ENCODE data around the gene ZBTB4.
"Not testable (repeated sequence)": the region's sequence is repeated elsewhere in the genome, so short reads cannot be mapped to it uniquely, and the experiment has no call there.

Gene ZBTB4

DNA sequence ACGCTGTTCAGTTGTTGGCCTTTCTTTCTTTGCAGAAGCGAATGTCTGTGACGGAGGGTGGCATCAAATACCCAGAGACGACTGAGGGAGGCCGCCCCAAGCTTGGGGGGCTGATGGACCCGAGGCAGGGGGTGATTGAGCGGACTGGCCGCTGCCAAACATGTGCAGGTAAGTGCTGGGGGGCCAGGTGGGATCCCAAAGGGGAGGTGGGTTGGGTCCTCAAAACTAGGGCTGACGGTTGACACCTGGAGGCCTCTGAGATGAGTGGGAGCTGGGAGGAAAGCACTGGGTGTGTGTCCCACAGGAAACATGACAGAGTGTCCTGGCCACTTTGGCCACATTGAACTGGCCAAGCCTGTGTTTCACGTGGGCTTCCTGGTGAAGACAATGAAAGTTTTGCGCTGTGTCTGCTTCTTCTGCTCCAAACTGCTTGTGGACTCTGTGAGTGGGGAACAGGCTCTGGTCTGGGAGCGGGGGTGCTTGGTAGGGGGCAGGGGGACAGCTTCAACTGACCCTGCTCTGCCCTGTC lies 16.5 kb upstream of the ZBTB4 start:
- no peak for DNase-seq

- DNase-seq: no peak
Observed at GRCh38 chr17:7493941-7494340, 14.5 kb upstream of the ZBTB4 start.

DNA sequence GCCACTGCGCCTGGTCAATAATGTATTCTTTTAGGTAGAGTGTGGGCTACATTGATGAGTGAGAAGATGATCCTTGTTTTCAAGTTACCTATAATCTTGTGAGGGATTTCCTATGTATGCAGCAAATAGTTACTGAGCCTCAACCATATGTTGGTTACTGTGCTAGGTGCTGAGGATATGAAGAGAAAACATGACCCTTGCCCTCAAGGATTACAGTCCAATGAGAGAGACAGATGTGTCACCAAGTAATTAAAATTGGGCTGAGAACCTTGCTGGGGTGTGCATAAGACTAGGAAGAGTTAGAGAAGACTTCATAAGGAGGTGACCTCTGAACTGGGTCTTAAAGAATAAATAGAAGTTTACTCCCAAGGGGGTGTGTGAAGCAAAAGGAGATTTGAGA lies 12.2 kb upstream of the ZBTB4 start:
- DNase-seq: no peak

DNA sequence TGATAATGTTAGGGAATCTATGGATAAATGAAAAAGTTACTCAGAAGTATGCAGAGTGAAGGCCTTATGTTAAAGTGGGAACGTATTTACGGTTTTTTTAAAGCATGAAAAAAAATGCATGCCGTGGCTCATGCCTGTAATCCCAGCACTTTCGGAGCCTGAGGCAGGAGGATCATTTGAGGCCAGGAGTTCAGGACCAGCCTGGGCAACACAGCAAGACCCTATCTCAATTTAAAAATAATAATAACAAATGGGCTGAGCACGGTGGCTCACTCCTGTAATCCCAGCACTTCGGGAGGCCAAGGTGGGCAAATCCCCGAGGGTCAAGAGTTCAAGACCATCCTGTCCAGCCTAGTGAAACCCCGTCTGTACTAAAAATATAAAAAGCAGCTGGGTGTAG lies 10.7 kb upstream of the ZBTB4 start:
- DNase-seq: no peak

- DNase-seq: no peak
Observed at GRCh38 chr17:7486181-7486580, 6.8 kb upstream of the ZBTB4 start.

DNA sequence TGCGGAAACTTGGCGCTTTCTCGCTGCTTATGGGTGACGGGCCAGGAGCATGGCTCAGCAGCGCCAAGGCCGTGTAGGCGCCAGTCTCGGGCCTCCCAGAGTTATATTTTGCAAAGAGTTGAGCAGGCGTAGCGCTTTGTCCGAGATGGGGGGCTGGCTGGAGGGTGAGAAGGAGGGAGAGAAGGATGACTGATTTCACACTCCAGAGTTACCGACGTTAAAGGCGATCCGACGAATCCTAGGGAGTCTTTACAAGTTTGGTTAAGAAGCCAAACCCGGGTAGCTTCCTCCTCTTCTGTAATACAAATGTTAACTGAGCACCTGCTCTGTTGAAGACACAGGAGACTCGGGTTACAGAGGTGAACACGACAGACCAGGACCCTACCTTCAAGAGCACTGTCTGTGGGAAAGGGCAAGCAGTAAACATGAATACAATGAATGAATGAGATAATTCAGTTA lies 5.5 kb upstream of the ZBTB4 start:
- no peak for DNase-seq

GRCh38 chr17:7484067-7484918 lies 4.9 kb upstream of the ZBTB4 start, which contains the start of gene POLR2A:
POLR2A (plus strand) TSS chr17:7484366.
- DNase-seq: peak; percentile 99

DNA sequence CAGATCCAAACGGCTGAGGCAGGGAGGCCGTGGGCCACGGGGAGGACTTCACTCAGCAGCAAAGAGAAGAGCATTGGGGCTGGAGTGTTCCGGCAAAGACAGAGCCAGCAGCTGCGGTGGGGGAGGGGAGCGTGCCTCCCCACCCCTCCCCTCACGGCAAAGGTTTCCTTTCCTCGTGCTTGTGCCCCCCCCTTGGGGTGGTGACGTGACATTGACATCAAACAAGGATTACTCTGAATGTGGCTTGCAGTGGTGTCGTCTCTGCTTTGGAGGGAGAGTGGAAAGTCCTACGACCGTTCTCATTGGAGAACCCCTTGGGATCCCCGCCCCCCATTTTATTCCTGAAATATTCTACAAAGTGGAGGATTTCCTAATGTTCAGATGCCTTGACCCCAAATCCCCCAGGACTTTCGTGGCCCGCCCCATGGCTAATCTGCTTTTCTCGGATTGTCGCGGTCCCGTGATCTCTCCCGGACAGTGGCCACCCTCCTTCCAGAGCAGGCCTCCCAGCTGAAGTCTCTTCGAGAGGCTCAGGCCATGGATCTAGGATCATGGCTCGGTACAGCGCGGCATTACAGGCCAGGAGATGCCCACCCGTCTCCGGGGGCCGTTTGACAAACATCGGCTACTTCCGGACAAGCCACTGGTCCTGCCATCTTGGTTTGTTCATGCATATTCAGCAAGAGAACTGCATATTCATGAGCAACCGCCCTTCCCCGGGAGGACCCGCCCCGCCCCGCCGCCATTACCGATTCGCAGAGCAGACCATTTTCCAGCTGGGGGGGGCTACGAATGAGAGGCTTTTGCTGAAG lies 4.0 kb upstream of the ZBTB4 start:
- peak; percentile 99 for DNase-seq

DNA sequence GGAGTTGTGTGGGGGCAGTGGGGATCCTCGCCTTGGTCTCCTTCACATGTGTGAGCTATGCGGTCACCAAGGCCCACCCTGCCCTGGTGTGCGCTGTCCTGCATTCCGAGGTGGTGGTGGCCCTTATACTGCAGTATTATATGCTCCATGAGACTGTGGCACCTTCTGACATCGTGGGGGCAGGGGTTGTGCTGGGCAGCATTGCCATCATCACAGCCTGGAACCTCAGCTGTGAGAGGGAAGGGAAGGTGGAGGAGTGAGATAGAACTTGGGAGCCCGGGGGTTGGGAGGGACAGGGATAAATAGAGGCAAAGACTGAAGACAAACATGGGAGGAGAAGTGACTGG lies 3.3 kb upstream of the ZBTB4 start:
- not testable (repeated sequence) for DNase-seq

GRCh38 chr17:7481842-7482741 lies 2.7 kb upstream of the ZBTB4 start:
- not testable (repeated sequence) for DNase-seq

GRCh38 chr17:7481275-7481674 lies 1.8 kb upstream of the ZBTB4 start, which contains the start of gene SLC35G6:
SLC35G6 (plus strand) TSS chr17:7481446; CDS start chr17:7481517, 71 bp downstream.
- not testable (repeated sequence) for DNase-seq

- no peak for DNase-seq
Observed at GRCh38 chr17:7480089-7480384, 606 bp upstream of the ZBTB4 start.

- no peak for DNase-seq
Observed at GRCh38 chr17:7478276-7479212, 887 bp downstream of the ZBTB4 start.

DNA sequence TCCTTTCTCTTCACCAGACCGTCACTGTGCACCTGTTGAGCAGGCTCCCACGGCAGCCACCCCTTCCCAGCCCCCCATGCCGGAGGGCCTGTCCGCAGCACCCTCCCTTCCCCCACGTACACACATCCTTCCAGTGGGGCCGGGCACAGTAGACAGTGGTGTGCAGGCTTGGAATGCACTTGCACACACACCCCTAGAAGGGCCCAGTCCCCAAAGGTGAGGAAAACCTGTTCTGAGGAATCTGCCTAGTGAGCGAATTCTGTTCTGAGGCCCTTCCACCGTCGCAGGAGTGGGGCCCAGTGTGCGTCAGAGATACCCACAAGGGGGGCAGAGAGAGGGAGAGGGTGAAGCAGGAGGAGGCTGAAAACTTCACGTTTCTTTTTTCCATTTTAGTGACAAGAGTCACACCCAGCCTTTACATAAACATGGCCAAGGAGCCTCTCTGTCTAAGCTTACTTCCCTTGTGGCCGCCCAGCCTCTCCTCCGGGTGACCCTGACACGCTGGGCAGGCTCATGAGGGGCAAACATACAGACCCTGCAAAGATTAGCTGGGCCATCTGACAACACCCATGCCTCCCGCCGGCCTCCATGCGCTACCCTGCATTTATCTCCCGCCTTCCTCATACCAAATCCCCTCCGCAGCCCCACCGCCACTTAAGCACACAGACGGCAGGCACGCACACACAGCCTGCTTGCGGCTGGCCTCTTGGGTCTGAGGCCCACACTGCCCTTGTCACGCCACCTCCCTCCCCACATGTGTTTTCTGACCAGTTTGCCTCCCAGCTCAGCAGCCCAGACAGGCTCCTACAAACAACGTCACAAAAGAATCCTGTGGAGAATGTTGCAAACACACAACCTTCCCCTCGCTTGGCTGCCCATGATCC lies 1.8 kb downstream of the ZBTB4 start:
- DNase-seq: peak; percentile 74

DNA sequence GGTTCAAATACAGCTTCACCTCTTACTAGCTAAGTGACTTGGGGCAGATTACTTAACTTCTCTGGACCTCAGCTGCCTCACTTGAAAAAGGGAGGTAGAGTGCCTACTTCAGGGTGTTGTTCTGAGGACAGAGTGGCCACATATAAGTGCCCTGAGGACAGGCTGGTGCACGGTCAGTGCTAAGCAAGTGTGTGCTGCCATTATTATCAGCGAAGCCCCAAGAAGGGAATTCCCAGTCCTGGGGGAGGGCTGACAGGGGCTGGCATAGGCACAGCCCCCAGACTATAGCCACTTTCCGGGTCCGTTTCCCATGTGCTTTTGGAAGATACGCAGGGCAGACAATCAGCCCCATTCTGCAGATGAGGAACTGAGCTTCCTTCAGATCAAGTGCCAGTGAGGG lies 2.5 kb downstream of the ZBTB4 start:
- DNase-seq: no peak

DNA sequence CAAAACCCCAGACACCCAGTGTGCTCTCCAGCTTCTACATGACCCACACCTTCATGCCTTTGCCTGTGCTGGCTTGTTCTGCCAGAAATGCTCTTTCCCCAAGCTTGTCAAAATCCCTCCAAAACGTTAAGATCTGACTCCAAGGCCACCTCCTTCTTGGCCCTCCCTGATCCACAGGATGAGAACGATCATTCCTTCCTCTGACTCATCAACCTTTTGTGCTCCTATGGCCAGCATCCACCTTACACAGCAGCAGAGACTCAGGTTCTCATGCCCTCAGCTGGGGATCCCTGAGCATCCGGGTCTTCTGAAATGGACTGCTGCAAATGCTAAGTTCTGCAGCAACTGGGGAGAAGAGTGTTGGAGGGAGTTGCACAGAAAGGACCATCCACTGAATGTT lies 2.9 kb downstream of the ZBTB4 start:
- peak; percentile 76 for DNase-seq

- DNase-seq: no peak
Observed at GRCh38 chr17:7475764-7476422, 3.5 kb downstream of the ZBTB4 start.

- DNase-seq: not testable (repeated sequence)
Observed at GRCh38 chr17:7474767-7475166, 4.7 kb downstream of the ZBTB4 start.

GRCh38 chr17:7471729-7472128 lies 7.7 kb downstream of the ZBTB4 start:
- DNase-seq: no peak

- not testable (repeated sequence) for DNase-seq
Observed at GRCh38 chr17:7470457-7470973, 8.9 kb downstream of the ZBTB4 start.
